T-helper 2 cell treated with Interferon-gamma antibody and Interleukin-4, amounts not matched to agents 100 ng/mL and 5 ng/mL, for 36 hours (primary cell): Measurements from ENCODE around the gene COPS6. TPM values are rescaled to one million over a fixed set of nuclear protein-coding genes. Genes with fewer than 3 reads are reported as not detected.

Experiments used
- intact Hi-C: fragments of 100-400 bp; cut with micrococcal nuclease; formaldehyde crosslinking; loops from one replicate; pipeline ENCODE4 v1.15.1; 2023
- total RNA-seq: library from RNA; stranded (reverse); gene quantifications from 2 replicates; pipeline ENCODE4 v1.2.3, GENCODE V29; 2022

COPS6 gene
- total RNA-seq, 1 donor from 2014 or later = 101 TPM

DNA sequence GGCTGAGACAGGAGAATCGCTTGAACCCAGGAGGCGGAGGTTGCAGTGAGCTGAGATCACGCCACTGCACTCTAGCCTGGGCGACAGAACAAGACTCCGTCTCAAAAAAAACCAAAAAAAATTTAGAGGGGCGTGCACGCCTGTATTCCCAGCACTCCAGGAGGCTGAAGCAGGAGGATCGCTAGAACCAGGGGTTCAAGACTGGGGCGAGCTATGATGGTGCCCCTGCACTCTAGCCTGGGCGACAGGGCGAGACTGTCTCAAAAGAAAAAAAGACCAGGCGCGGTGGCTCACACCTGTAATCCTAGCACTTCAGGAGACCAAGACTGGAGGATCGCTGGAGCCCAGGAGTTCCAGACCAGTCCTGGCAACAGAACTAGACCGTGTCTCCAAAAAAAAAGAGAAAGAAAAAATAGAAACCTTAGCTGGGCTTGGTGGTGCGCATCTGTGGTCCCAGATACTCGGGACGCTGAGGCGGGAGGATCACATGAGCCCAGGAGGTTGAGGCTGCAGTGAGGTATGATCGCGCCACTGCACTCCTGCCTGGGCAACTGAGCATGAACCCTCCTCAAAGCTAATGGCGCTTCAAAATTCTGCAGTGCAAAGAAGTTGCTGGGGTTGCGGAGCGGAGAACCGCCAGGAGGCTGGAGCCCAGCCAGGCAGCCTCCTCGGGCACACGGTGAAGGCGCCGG, 37.6 kb downstream of the COPS6 start:
- intact Hi-C loops = loop anchor here (2.0 to 5.0 kb wide), 4 partner anchors 44 to 302 kb away; partner anchors contain the start of genes MEPCE, TRIM4, ZCWPW1 and ZNF3

DNA sequence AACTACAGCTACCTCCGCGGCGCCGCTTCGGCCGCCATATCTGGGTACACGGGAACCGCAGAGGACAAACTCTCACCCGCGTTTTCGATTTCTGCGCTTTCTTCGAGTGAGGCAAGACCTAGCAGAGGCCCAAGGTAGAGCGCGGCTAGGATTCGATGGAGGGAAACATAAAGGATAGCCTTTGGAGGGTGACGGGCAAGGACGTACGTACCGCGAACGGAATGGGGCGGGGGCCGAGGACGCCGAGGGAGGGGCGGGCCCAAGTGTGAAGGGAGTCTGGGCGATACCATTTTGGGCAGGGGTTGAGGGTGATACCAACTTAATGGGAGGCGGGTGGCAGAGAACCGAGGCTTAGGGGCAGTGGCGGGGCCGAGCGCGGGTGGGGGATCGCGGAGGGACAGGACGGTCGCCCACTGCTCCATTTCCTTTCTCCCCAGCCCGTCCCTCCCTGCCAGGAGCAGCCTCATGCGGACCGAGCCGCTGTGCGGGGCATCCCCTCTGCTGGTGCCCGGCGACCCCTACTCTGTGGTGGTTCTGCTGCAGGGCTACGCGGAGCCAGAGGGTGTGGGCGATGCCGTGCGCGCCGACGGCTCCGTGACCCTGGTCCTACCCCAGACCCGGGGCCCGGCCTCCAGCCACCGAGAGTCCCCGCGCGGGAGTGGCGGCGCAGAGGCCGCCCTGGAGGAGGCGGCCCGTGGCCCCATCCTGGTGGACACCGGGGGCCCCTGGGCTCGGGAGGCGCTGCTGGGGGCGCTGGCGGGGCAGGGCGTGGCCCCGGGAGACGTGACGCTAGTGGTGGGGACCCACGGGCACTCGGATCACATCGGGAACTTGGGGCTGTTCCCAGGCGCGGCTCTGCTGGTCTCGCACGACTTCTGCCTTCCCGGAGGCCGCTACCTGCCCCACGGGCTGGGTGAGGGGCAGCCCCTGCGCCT, 38.4 kb downstream of the COPS6 start, which contains the start of gene MBLAC1:
Gene MBLAC1 (plus strand): TSS at position 37 of the 935 bp plus-strand sequence. CDS start 429 bp downstream, at position 466.
- intact Hi-C loops = loop anchor here (1.0 to 5.0 kb wide), 7 partner anchors 8 to 302 kb away; partner anchors contain the start of genes AP4M1, CNPY4, LAMTOR4 and MCM7

DNA sequence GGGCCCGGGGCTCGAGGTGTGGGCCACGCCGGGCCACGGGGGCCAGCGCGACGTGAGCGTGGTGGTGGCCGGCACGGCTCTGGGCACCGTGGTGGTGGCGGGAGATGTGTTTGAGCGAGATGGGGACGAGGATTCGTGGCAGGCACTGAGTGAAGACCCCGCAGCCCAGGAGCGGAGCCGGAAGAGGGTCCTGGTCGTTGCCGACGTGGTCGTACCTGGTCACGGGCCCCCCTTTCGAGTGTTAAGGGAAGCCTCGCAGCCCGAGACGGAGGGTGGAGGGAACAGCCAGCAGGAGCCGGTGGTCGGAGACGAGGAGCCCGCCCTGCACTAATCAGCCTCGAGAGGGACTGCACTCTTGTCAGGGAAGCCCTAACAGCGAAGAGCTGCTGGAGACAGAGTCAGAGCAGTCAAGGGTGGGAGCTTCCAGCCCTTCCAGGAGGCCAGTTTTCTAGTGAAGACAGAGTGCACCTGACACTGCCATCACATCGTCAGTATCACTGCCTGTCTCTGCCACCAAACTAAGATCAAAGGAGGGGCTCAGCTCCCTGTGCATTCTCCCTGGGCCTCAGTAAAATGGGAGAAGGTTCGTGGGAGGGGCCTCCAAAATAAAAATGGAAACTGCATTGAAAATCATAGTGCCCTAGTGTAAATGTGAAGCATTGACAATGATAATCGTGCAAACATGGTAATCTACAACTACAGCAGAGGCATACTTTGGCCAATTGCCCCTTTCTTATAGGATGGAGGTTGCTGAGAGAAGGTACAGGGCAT, 39.3 kb downstream of the COPS6 start:
- intact Hi-C loops = loop anchor here (1.0 to 5.0 kb wide), 7 partner anchors 9 to 301 kb away; partner anchors contain the start of genes AP4M1, CNPY4, LAMTOR4 and MCM7

DNA sequence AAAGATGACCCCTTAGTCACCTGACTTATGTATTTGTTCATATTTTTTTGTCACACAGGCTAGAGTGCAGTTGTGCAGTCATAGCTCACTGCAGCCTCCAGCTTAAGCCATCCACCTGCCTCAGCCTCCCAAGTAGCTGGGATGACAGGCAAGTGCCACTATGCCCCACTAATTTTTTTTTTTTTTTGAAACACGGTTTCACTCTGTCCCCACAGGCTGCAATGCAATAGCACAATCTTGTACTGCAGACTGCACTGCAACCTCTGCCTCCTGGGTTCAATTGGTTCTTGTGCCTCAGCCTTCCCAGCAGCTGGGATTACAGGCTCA, 39.8 kb downstream of the COPS6 start:
- intact Hi-C loops = loop anchor here (5.0 kb wide), 1 partner anchor 46 kb away; the partner anchor contains the start of gene ZNF3

DNA sequence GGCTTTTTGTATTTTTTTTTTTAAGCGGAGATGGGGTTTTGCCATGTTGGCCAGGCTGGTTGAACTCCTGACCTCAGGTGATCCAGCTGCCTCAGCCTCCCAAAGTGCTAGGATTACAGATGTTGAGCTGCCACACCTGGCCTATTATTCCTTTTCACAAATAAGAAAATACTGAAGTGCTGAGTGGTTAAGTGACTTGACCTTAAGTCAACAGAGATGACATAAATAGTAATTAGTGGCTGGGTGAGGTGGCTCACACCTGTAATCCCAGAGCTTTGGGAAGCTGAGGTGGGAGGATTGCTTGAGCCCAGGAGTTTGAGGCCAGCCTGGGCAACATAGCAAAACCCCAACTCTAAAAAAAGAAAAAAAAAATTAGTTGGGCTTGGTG, 41.4 kb downstream of the COPS6 start:
- intact Hi-C loops = loop anchor here (1.0 to 5.0 kb wide), 2 partner anchors 136 to 142 kb away; no protein-coding TSS in a partner anchor

DNA sequence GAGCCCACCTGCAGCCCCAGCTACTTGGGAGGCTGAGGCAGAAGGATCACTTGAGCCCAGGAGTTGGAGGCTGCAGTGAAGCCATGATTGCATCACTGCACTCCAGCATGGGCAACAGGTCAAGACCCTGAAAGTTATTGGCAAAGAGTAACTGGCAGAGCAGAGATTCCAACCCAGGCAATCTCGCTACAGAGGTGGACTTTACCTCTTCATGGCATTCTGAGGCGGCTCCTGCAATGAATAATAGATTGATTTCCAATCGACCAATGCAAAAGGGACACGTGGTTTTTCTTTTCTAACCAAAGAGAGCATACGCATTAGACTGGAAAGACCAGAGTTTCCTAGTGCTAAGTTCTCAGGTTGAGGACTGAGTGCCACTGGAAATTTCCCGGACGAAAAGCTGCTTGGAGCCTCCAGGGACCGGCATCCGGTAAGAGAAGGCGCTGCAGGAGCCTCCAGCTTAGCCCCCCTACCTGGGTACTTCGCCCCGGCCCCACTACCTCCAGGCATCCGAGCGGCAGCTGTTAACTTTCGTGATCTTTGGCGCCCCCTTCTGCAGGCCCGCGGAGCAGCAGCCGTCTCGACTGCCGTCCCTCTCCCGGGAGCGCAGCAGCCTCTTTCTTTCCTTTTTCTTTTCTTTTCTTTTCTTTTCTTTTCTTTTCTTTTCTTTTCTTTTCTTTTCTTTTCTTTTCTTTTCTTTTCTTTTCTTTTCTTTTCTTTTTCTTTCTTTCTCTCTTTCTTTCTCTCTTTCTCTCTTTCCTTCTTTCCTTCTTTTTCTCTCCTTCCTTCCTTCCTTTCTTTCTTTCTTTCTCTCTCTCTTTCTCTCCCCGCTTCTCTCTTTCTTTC, 42.1 kb downstream of the COPS6 start:
- intact Hi-C loops = loop anchor here (1.0 to 5.0 kb wide), 2 partner anchors 137 to 141 kb away; no protein-coding TSS in a partner anchor

DNA sequence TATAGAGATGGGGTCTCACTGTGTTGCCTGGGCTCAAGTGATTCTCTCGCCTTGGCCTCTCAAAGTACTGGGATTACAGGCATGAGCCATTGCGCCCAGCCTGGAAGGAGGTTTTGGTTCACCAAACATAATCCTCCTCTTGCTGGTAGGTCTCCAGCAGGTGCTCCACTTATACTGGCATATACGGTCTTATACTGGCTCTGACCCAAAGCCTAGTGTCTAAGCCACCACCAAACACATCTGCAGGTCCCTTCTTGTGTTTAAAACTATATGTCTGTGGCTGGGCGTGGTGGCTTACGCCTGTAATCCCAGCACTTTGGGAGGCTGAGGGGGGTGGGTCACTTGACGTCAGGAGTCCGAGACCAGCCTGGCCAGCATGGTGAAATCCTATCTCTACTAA, 43.4 kb downstream of the COPS6 start:
- intact Hi-C loops = loop anchor here (1.0 to 5.0 kb wide), 3 partner anchors 89 to 275 kb away; no protein-coding TSS in a partner anchor

DNA sequence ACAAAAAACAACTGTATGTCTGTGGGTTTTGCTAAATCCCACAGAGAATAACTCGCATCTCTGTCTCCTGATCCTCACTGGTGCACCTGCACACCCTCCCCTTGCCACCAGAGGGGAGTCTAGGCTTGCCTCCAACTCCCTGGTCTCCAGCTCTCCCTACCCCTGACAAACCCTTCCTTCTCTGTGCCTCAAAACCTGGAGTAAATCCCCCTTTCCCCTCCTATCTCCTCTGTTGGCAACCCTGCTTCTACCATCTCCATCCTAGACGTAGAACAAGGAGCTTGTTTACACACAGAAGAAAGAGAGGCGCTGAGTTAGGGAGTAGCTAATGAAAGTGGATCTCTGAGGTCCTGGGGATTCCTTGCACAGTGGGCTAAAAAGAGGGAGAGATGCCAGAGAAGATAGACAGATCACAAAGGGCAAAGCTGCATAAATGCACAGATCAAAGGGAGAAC, 44.0 kb downstream of the COPS6 start:
- intact Hi-C loops = loop anchor here (1.0 to 5.0 kb wide), 3 partner anchors 89 to 275 kb away; no protein-coding TSS in a partner anchor

DNA sequence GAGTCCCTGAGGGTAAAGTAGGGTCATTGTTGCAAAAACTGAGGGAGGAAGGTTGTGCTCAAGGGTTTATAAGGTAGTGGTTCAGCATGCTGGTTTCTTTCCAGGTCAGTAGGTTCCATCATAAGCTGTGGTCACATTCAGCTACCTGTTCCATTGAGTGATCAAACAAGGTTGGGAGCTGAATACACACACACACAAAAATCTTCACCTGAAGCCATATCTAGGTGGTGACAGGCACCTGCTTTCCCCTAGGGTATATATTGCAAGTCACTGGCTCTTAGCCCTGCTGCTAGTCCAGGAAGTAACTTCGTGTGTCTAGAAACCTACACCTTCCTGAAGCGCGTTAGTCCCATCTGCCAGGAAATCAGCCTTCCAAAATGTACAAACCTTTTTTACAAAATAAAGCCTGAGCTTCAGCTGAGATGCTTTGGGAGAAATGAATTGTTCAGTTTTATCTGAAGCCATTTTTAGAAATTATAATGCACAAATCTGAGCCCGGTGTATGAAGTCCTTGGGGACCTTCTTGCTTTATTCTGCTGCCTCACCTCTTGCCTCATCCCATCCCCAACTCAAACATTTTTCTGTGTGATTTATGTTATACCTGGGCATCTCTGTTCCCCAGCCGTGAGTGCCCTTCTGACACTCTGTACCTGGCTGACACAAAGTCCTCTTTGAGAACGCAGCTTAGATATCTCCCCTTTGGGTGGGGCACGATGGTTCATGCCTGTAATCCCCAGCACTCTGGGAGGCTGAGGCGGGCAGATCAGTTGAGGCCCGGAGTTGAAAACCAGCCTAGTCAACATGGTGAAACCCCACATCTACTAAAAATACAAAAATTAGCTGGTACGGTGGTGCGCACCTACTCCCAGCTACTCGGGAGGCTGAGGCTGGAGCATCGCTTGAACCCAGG, 49.3 kb downstream of the COPS6 start:
- intact Hi-C loops = no loop called here

DNA sequence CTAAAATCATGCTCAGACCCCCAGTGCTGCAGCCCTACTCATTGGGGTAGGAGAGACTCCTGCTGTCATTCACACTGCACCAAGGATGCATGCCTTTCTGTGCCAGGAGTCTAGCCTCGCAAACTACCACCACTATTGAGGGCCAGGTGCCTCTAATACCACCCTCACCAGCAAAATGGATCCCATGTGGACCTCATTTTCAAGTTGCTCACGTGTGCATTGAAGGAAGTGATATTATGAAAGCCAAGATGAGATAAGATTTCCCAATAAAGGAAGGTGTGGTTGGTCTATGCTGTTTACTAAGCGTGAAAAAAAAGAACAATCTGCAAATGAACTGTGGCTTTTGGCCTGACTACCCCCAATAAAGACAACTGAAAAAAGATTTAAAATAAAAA, 52.8 kb downstream of the COPS6 start:
- intact Hi-C loops = no loop called here

Other genes starting within 250 kb of the COPS6 start
- gene OR2AE1, start 211.9 kb upstream of the COPS6 start, total RNA-seq = 0.30 TPM in 1 of 2 replicates, not detected in the other
- 27.3 and 28.3 TPM in 2 replicates for gene TRIM4, start 169.4 kb upstream of the COPS6 start, total RNA-seq
- gene GJC3, start 159.3 kb upstream of the COPS6 start, total RNA-seq = 0.14 and 0.16 TPM in 2 replicates
- gene AZGP1, start 112.9 kb upstream of the COPS6 start, total RNA-seq = not detected in 2 replicates
- gene ZKSCAN1, start 73.4 kb upstream of the COPS6 start, total RNA-seq = 53.2 and 55.3 TPM in 2 replicates
- gene ZSCAN21, start 39.2 kb upstream of the COPS6 start, total RNA-seq = 5.3 and 5.8 TPM in 2 replicates
- 25.3 and 26.7 TPM in 2 replicates for gene ZNF3, start 7.2 kb upstream of the COPS6 start, total RNA-seq
- 336 and 353 TPM in 2 replicates for gene MCM7, start 12.4 kb downstream of the COPS6 start, total RNA-seq
- gene AP4M1, start 12.7 kb downstream of the COPS6 start, total RNA-seq = 10.4 and 11.7 TPM in 2 replicates
- 63.0 and 67.4 TPM in 2 replicates for gene TAF6, start 30.4 kb downstream of the COPS6 start, total RNA-seq
- gene CNPY4, start 30.7 kb downstream of the COPS6 start, total RNA-seq = 29.5 and 30.1 TPM in 2 replicates
- gene MBLAC1, start 38.0 kb downstream of the COPS6 start, total RNA-seq = 2.7 and 3.8 TPM in 2 replicates
- 143 and 155 TPM in 2 replicates for gene LAMTOR4, start 59.9 kb downstream of the COPS6 start, total RNA-seq
- 49.5 and 50.9 TPM in 2 replicates for gene TRAPPC14, start 69.8 kb downstream of the COPS6 start, total RNA-seq
- gene GAL3ST4, start 79.6 kb downstream of the COPS6 start, total RNA-seq = 4.7 and 5.7 TPM in 2 replicates
- 7.0 and 8.5 TPM in 2 replicates for gene GPC2, start 88.4 kb downstream of the COPS6 start, total RNA-seq
- gene STAG3, start 88.9 kb downstream of the COPS6 start, total RNA-seq = 19.2 and 21.7 TPM in 2 replicates
- 46.2 and 49.9 TPM in 2 replicates for gene PVRIG, start 131.0 kb downstream of the COPS6 start, total RNA-seq
- gene SPDYE3, start 218.7 kb downstream of the COPS6 start, total RNA-seq = not detected in 2 replicates